Measurements from ENCODE around the gene HOXA5.

The HOXA5 gene

GRCh38 chr7:27124096-27124901 lies 19.2 kb downstream of the HOXA5 start:
- DNase-seq (ENCODE audit: low read depth, low spot score) = no peak

GRCh38 chr7:27123477-27124053 lies 19.9 kb downstream of the HOXA5 start:
- no peak for DNase-seq (ENCODE audit: low read depth, low spot score)
- no peak overlapping the region for H3K27ac ChIP-seq

More at GRCh38 chr7:27124096-27124901, 19.2 kb downstream of the HOXA5 start:
- no peak overlapping the region for H3K27ac ChIP-seq

- H3K27ac ChIP-seq = no peak overlapping the region
- DNase-seq (ENCODE audit: low read depth, low spot score) = no peak
These were observed 20.4 kb downstream of the HOXA5 start for GRCh38 chr7:27123007-27123476.

GRCh38 chr7:27122077-27122910 lies 21.2 kb downstream of the HOXA5 start:
- H3K27ac ChIP-seq = no peak overlapping the region
- no peak for DNase-seq (ENCODE audit: low read depth, low spot score)

GRCh38 chr7:27121684-27122076 lies 21.8 kb downstream of the HOXA5 start:
- H3K27ac ChIP-seq = no peak overlapping the region
- no peak for DNase-seq (ENCODE audit: low read depth, low spot score)

GRCh38 chr7:27119412-27119911 lies 24.0 kb downstream of the HOXA5 start:
- no peak overlapping the region for H3K27ac ChIP-seq
- DNase-seq (ENCODE audit: low read depth, low spot score) = no peak

GRCh38 chr7:27118580-27118979 lies 24.9 kb downstream of the HOXA5 start:
- no peak for DNase-seq (ENCODE audit: low read depth, low spot score)
- no peak overlapping the region for H3K27ac ChIP-seq

- no peak for DNase-seq (ENCODE audit: low read depth, low spot score)
- no peak overlapping the region for H3K27ac ChIP-seq
These were observed 25.5 kb downstream of the HOXA5 start for GRCh38 chr7:27117887-27118491.

GRCh38 chr7:27116962-27117886 lies 26.3 kb downstream of the HOXA5 start:
- H3K27ac ChIP-seq = no peak overlapping the region
- no peak for DNase-seq (ENCODE audit: low read depth, low spot score)

- DNase-seq (ENCODE audit: low read depth, low spot score) = no peak
- H3K27ac ChIP-seq = peak overlapping the region; percentile 82
These were observed 27.2 kb downstream of the HOXA5 start for GRCh38 chr7:27116031-27116961.

- H3K27ac ChIP-seq = peak overlapping the region; percentile 82
- DNase-seq (ENCODE audit: low read depth, low spot score) = no peak
These were observed 28.1 kb downstream of the HOXA5 start for GRCh38 chr7:27115221-27116026.

- H3K27ac ChIP-seq = peak overlapping the region; percentile 82
- DNase-seq (ENCODE audit: low read depth, low spot score) = no peak
These were observed 28.6 kb downstream of the HOXA5 start for GRCh38 chr7:27114881-27115220.

- peak overlapping the region; percentile 82 for H3K27ac ChIP-seq
- DNase-seq (ENCODE audit: low read depth, low spot score) = no peak
These were observed 29.3 kb downstream of the HOXA5 start for GRCh38 chr7:27113991-27114769.

GRCh38 chr7:27112955-27113949 lies 30.2 kb downstream of the HOXA5 start:
- H3K27ac ChIP-seq = peak overlapping the region; percentile 82
- DNase-seq (ENCODE audit: low read depth, low spot score) = peak; percentile 80

GRCh38 chr7:27112361-27112760 lies 31.1 kb downstream of the HOXA5 start:
- no peak for DNase-seq (ENCODE audit: low read depth, low spot score)
- H3K27ac ChIP-seq = peak overlapping the region; percentile 82

Data from epithelial cell of prostate (primary cell).